ENCODE results near the gene TBC1D23. TPM values are rescaled to one million over a fixed set of nuclear protein-coding genes. Genes with fewer than 3 reads are reported as not detected.

The TBC1D23 gene
- total RNA-seq, 2 donors from 2014 or later: 35.6 to 58.2 TPM

GRCh38 chr3:100359035-100359434 lies 98.2 kb downstream of the TBC1D23 start:
- no peaks in the 10 kb centered on the region for H3K27me3 ChIP-seq
- no peaks in the 10 kb centered on the region for H3K36me3 ChIP-seq
- no peak overlapping the region for H3K27ac ChIP-seq
- no peaks in the 10 kb centered on the region for H3K9me3 ChIP-seq
- no peak for TF ChIP-seq CTCF (IDR thresholded peaks at IDR 0.05)
- no peak overlapping the region for H3K4me3 ChIP-seq
- DNase-seq: no peak
- H3K9ac ChIP-seq (ENCODE audit: low read depth in 2 of 2, low read length in 2 of 2): no peak overlapping the region
- H3K4me1 ChIP-seq: no peaks in the 10 kb centered on the region
- intact Hi-C loops (cut with DNase I): no loop called here

DNA sequence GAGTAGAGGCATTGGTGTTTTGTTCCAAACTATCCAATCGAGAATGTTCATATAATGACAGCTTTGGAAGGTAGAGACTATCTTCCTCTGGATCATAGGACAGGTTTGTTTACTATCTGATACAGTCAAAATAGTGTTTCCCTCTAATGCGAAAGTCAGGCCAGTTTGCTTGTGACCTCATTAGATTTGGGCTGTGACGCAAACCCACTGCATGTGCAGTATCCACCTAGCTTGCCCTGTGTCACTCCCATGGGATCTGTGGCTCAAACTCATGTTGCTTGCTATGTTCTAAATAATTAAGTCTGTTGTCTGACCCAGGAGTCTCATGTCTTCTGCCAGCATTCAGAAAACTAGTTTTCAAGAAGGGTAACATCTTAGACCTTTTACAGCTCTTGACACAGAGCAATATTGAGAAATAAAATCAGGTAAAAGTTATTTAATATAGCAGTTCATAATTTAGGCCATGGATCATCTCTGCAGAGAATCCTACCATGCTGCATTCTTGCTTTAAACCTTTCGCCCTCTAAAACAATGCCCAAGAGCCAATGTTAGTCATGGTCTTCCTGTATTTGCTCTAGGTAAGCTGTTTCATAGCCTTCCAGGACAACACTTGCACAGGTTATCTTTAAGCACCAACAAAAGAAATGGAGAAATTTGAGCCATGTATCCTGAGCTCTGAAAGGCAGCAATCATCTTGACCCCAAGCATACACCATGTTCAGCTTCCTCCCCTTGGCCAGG lies 100.1 kb downstream of the TBC1D23 start:
- TF ChIP-seq CTCF (IDR thresholded peaks at IDR 0.05): no peak
- intact Hi-C loops (cut with DNase I): no loop called here
- Histone ChIP-seq H3K36me3 (peaks cover 4% of the 10 kb centered on the region), H3K4me1 (no peaks in the 10 kb centered on the region), H3K4me3 (no peak overlapping the region), H3K27ac (no peak overlapping the region), H3K9ac (ENCODE audit: low read depth in 2 of 2, low read length in 2 of 2) (no peak overlapping the region), H3K27me3 (no peaks in the 10 kb centered on the region), H3K9me3 (no peaks in the 10 kb centered on the region)
- no peak for DNase-seq

DNA sequence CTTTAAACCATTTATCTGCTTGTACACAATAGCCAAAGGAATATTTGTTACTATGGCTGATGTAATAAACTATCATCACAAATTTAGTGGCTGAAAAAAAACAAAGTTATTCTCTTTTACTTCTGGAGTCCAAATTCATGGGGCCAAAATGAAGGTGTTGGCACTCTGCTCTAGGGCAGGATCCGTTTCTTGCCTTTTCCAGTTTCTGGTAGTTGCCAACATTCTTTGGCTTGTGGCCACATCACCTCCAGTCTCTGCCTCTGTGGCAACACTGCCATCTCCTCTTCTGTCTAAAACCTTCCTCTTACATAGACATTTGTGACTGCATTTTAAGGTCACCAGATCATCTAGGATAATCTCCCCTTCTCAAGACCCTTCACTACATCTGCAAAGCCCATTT lies 101.1 kb downstream of the TBC1D23 start:
- Histone ChIP-seq H3K27me3 (no peaks in the 10 kb centered on the region), H3K9ac (ENCODE audit: low read depth in 2 of 2, low read length in 2 of 2) (no peak overlapping the region), H3K4me3 (no peak overlapping the region), H3K36me3 (peaks cover 5% of the 10 kb centered on the region), H3K9me3 (no peaks in the 10 kb centered on the region), H3K27ac (no peak overlapping the region), H3K4me1 (no peaks in the 10 kb centered on the region)
- intact Hi-C loops (cut with DNase I): no loop called here
- no peak for TF ChIP-seq CTCF (IDR thresholded peaks at IDR 0.05)
- DNase-seq: no peak

DNA sequence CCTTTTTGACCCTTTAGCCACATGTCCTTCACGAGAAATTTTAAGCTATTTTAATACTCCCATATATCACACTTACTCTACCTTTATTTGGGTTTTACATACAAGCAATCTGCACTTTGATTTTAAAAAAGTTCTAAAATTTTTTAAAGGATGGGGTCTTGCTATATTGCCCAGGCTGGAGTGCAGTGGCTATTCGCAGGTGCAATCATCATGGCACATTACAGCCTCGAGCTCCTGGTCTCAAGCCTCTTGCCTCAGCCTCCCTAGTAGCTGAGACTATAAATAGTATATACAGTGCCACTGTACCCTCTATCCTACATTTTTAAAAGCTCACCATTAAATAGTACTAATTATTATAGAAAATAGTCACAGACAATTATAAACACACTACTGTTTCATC lies 103.6 kb downstream of the TBC1D23 start:
- no peak overlapping the region for H3K9ac ChIP-seq (ENCODE audit: low read depth in 2 of 2, low read length in 2 of 2)
- DNase-seq: no peak
- H3K36me3 ChIP-seq: peaks cover 5% of the 10 kb centered on the region
- H3K27me3 ChIP-seq: no peaks in the 10 kb centered on the region
- H3K27ac ChIP-seq: no peak overlapping the region
- no peaks in the 10 kb centered on the region for H3K4me1 ChIP-seq
- H3K9me3 ChIP-seq: no peaks in the 10 kb centered on the region
- intact Hi-C loops (cut with DNase I): no loop called here
- no peak overlapping the region for H3K4me3 ChIP-seq
- TF ChIP-seq CTCF (IDR thresholded peaks at IDR 0.05): no peak

GRCh38 chr3:100366424-100366823 lies 105.6 kb downstream of the TBC1D23 start:
- H3K4me1 ChIP-seq: no peaks in the 10 kb centered on the region
- intact Hi-C loops (cut with DNase I): no loop called here

More at GRCh38 chr3:100366424-100366823, 105.6 kb downstream of the TBC1D23 start:
- no peak overlapping the region for H3K9ac ChIP-seq (ENCODE audit: low read depth in 2 of 2, low read length in 2 of 2)
- H3K4me3 ChIP-seq: no peak overlapping the region
- no peak for TF ChIP-seq CTCF (IDR thresholded peaks at IDR 0.05)
- DNase-seq: no peak
- H3K27me3 ChIP-seq: no peaks in the 10 kb centered on the region
- H3K27ac ChIP-seq: no peak overlapping the region
- peaks cover 5% of the 10 kb centered on the region for H3K36me3 ChIP-seq
- no peaks in the 10 kb centered on the region for H3K9me3 ChIP-seq
